GM18502 (cell line): ENCODE measurements around the gene MCEE.
"Not testable (repeated sequence)": the region's sequence is repeated elsewhere in the genome, so short reads cannot be mapped to it uniquely, and the experiment has no call there.

Source experiments
- ATAC-seq: cut with Tn5 transposase; IDR thresholded peaks from one replicate; pipeline ENCODE4 v1.9.1; 2021; ENCODE audit warnings: mild to moderate bottlenecking; ENCODE audit not compliant: unreplicated experiment, poor library complexity

Gene MCEE

DNA sequence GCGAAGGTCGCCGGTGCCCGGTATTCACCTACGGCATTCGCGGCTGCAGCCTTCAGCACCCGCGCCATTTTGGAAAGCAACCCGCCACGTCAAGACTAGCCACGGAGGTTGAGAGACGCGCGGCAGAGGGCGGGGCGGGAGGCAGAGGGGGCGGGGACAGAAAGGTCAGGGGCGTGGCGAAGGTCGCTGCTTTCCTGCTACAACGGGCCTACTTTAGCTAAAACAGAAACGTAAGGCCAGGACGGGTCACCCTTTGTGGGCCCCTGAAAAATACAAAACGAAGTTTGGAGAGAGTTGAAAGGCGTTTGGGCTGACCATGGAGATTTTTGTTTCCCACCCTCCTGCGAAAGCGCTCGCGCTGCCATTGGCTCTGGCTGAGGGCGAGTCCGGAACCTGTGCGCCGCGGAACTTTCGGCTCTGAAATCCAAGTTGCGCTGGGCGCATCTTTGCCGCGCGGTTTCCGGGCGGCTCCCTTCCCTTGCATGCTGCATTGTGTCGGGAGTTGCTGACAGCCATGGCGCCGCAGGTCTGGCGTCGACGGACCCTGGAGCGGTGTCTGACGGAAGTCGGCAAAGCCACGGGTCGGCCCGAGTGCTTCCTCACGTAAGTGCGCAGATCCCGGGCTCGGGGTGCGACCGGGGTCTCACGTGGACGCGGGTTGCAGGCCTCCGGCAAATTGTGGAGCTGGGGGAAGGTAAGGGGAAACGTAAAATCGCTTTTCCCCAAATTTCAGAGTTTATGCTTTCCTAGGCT lies at the start of gene MCEE, which contains the start of gene MPHOSPH10:
Gene MCEE, minus strand, starts transcription at position 78 of the 753 bp plus-strand sequence. Its CDS starts 10 bp downstream, at position 68.
Gene MPHOSPH10, plus strand, starts transcription at position 483 of the 753 bp plus-strand sequence. Its CDS starts 32 bp downstream, at position 515.
- ATAC-seq, result peak; percentile 91

GRCh38 chr2:71178836-71179235 lies 48.8 kb upstream of the MCEE start:
- ATAC-seq, result not testable (repeated sequence)

GRCh38 chr2:71174207-71174606 lies 44.2 kb upstream of the MCEE start:
- no peak for ATAC-seq

DNA sequence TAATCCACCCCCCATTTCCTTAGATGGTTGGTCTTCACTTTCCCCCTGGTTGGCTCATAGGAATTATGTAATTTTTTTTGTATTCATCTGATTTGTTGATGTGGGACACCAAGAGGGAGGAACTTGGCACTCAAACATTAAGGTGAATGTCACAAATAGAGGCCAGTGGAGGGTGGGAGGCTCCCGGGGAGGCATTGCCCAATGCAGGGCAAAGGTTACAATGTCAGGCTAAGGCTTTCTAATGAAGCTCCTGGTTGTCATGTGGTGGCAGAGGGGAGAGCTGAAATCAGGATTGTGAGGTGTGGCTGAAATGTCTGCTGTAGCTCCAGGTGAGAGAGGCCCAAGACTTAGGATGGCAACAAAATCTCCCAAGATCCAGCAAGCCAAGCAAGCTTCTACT lies 43.1 kb upstream of the MCEE start:
- ATAC-seq, result no peak

DNA sequence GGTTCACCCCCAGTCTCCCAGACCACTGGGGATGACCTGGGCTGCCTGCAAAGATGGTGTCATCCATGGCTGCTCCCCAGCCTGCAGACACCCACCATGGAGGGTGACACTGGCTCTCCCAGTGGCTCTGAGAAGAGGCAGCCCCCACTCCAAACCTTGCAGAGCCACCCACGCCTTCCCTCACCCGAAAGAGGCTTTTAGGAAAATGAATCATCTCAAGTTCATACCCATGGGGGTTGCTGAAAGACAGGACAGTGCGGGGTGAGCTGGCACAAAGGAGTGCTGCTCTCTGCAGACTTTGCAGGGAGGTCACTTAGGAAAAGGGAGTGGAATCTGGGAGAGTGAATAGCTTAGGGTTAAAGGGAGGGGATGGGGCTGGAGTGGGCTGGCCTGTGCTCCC lies 36.8 kb upstream of the MCEE start:
- ATAC-seq, result no peak

DNA sequence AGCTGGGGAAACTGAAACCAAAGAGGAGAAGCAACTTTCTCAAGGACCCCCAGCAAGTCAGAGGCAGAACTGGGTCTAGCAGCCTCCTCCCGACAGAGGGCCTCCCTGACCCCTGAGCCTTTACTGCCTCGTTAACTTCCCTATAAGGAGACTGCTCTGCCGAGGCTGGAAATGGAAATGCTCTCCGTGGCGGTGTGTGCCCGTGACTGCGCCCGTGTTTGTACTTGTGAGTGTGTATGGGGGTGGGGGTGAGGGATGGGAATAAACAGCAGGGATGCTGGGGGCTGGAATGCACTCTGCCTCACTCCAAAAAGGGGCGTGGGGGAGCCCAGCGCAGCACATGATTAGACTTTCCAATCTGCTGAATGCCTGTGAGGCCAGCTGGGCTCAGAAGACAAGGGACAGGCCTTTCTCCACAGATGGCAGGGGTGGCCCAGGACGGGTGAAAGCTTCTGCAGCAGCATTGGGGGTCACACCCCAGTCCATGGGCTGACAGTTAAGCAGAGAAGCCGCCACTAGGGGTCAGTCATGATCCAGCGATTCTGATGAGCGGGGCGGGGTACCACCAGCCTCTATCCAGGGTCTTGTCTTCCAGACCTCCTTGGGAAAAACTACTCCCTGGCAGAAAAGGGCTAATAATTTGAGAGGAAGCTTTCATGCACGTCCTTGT lies 27.2 kb upstream of the MCEE start:
- peak; percentile 69 for ATAC-seq

DNA sequence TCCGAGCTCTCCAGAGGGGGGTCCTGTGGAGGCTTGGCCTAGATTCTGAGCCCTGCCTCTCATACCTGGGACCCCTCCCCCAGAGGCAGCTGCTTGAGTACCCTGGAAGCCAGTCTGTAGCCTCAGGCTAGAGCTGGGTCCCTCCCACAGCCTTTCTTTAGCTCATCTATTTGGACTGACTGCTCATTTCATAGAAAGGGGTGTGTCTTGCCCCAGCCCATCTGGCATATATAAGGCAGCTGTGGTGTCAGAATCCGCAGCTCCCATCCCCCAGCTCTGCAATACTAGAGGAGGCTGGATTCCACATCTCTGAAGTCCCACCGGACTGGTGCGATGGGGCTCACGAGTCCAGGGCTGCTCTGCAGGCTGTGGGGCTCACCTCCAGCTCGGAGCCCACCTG lies 26.5 kb upstream of the MCEE start:
- no peak for ATAC-seq

DNA sequence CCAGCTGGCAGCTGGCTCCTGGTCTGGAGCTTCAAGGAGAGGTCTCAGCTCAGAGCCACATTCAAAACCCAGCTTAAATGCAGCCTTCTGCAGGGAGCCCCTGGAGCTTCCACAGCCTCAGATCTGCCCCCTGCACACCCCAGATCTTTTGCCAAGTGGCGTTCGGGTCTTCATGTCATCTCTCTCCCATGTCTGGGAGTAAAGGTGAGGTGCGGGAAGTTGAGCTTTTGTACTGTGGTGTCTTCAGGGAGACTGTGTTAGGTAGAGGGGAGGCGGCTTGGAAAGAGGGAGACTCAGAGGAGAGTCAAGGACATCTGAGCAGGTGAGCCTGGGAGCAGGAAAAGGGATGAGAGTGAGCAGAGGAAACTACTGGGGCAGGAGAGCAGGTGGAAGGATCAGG lies 25.8 kb upstream of the MCEE start:
- no peak for ATAC-seq

DNA sequence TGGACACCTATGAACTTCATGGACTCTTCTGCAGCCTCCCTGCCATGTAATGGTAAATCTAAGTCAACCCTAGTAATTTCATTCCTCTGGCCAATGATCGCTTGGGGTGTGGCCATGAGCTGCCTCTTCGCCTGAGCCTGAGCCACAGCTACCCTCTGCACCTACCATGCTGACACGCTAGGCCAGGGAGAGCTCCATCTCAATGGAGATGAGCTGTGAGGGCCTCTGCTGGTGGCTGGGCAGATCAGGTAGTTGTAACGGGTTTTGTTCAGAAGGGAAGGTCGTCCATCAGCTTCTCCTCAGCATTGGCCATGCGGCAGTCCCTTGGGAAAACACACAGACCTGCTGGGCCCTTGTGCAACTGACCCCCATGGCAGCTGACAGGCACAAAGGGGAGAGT lies 24.8 kb upstream of the MCEE start:
- peak; percentile 86 for ATAC-seq

GRCh38 chr2:71154279-71154678 lies 24.2 kb upstream of the MCEE start:
- ATAC-seq, result no peak

DNA sequence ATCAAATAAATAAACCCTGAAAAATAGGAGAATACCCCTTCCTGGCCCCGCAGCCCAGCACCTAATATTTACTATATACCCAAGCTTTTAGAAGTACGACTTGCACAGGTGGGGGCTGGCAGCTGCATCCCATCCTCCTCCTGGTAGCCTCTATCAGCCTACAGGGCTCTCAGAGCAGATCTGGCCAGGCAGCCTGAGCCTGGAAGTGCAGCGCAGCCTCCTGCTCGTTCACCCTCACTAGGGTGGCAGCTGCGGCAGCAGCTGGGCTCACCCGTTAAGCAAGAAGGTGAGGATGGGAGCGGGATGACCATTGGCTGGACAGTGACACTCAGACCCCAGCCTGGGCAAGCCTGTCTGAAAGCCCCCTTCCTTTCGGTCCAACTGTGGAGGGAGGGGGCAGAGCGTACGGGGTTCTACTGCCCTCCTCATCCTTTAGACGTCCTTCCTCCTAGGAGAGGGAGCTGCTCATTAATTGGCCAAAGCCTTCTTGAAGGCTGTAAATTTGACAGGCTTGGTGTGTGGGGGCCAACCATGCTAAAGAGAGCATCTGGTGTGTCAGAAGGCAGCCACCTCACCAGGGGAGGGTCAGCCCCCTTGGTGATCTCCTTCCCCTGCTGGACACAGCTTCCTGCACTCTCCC lies 23.7 kb upstream of the MCEE start:
- no peak for ATAC-seq

DNA sequence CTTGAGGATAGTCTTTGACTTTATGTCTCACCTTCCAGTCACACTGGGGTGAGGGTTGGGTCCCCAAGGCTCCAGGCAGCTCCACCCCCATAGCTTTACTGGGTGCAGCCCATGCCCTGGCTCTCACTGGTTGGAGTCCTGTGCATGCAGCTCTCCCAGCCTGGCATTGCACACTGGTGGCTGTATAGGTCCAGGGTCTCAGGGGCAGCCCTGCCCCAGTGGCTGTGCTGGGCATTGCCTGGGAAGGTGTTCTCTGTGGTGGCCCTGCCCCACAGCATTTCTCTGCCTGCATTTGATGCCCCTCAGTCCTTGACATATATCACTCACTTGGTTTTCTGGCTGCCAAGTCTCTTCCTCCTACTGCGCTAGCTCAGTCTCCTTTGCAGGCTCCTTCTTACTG lies 21.6 kb upstream of the MCEE start:
- no peak for ATAC-seq

DNA sequence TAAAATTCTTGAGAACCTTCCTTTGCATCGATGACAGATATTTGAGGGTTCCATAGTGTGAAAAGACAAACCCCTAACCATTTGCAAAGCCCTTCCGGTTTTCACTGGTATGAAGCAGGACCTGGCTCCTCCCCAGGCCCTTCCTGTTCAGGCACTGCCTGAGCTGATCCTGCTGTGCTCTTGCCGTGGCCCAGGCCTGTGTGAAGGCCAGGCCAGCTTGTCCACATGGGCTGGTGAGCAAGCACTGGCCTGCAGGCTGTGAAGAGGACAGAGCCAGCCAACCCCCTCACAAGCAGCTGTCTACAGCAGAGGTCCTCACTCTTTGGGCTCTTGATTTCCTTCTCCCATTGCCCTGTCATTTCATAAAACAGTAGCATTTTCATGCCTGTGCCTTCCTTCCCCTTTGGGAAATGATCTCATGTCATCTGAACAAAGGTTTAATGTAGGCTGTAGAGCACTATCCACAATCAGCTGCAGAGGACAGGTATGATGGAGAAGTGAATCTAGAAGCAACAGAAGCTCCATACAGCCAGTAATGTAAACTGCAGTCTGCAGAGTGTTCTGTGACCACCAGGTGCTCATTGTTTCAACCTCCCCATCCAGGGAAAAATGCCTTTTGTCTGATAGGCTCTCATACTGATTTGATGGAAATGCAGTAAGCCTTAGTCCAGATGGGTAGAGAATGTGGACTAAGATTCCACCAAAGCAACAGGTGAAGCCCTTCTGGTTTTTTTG lies 20.2 kb upstream of the MCEE start:
- no peak for ATAC-seq

DNA sequence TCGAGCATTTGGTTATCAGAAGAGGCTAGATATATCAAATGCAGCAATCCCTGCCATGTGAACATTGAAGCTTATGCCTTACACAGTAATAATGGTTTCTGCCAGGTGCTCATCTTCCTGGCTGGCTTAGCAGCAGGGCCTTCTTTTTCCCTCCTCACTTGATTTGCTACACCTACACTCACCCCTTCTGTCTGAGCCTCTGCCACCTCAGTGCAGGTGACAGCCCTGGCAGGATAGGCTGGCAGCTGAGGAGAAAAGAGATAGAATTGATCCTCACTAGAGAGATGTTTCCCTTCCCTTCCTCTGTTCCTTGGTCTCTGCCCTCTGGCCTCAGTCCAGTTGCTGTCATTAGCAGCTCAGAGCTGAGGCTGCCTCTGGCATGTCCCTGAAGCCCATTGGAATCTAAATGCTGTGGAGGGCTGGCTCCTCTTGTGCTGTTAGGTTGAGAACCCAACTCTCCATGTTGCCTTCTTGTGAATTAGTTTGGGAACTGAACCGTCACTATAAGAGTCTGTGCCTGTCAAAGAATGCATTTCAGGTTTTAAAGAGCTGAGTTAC lies 18.6 kb upstream of the MCEE start:
- ATAC-seq, result no peak

- no peak for ATAC-seq
Observed at GRCh38 chr2:71143782-71144181, 13.8 kb upstream of the MCEE start.

DNA sequence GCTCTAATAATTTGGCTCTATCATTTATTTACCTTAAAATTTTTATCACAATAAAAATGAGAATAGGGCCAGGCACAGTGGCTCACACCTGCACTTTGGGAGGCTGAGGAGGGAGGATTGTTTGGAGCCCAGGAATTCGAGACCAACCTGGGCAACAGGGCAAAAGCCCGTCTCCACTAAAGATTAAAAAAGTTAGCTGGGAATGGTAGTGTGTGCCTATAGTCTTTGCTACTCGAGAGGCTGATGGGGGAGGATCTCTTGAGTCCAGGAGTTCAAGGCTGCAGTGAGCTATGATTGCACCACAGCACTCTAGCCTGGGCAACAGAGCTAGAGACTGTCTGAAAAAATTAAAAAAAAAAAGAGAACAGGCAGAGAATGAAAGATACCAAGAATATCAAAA lies 6.1 kb upstream of the MCEE start:
- no peak for ATAC-seq

DNA sequence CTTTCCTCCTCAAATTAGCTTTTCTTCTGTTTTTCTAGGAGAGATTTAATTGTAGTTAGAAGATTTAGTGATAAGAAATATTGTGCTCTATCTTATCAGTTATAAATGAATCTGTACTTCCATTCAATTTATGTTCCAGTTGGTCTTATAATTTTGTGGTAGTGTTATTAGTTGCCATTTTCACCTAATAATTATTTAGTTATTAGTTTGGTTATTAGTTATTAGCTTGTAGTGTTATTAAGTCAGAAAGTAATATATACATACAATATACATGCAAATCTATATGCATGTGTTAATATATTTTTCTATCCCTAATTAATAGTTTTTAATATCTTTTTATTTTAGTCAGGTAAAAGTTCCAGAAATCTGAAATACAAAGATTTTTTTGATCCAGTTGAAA lies 3.6 kb upstream of the MCEE start:
- no peak for ATAC-seq

DNA sequence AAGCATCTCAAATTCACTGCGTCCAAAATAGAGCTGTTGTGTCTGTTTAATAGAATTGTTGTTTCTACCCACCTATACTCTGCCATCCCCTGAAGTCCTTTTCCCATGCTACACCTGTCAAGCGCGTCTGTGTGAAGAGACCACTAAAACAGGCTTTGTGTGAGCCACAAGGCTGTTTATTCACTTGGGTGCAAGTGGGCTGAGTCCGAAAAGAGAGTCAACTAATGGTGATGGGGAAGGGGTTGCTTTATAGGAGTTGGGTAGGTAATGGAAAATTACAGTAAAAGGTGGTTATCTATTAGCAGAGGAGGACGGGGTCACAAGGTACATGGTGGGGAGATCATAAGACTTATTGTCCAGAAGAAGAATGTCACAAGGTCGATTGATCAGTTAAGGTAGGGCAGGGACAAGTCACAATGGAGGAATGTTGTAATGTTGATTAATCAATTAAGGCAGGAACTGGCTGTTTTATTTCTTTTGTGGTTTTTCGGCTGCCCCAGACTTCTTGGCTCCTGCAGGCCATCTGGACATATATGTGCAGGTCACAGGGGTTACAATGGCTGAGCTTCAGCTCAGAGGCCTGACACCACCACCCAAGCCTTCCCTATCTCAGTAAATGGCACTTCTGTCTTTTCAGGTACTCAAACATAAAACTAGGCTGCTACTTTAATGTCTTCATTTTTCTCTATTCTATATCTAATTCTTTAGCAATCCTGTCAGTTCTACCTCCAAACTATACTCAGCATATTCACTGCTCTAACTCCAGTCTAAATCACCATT lies 1.5 kb upstream of the MCEE start:
- not testable (repeated sequence) for ATAC-seq

DNA sequence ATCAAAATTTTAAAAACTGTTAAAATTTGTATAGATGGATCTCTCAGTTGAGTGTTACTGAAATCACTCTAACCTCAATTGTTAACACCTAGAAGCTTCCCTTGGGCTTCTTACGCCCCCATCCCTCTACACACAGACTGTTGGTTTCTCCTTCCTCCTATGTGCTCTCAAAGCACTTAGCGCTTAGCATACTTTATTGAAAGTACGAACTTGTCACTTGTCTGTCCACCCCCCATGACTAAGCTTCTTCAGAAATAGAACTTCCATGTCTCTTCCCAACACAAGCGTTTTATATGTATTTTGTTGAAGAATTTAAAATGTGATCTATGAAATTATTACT lies 846 bp upstream of the MCEE start:
- peak; percentile 38 for ATAC-seq

DNA sequence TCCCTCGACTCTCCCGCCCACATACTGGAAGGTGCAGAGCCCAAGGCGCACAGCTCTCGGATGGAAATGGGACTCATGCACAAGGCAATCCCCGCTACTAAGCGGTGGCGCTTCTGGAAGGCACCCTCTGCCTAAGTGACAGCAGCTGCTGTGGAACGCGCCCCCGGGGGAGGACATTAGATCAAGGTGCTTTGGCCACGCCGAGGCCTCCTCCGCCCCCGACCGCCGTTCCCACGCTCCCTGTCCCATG lies 202 bp downstream of the MCEE start:
- ATAC-seq, result peak; percentile 55
